ENCODE results near the gene PIWIL4.

Gene PIWIL4

DNA sequence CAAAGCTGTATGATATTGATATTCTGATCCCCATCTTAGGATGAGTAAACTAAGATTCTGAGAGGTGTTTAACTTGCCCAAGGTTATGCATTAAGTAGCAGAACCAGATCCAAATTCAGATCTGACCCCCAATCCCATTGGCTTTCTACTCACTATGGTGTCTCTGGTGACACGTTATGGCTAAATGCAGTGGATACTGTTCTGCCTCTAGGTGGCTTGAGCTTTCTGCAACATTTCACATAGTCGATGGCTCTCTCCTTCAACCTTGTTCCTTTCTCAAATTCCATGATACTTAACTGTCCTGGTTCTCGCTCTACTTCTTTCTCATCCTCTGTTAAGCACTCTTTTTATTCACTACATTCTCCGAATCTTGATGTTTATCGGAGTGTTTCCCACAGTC lies 45.5 kb upstream of the PIWIL4 start:
- H3K27ac ChIP-seq (ENCODE audit: low read length), result no peak overlapping the region
- H3K27me3 ChIP-seq (replicated peaks; ENCODE audit: insufficient read depth, low read length), result no peaks in the 10 kb centered on the region
- H3K9ac ChIP-seq (ENCODE audit: low read length), result no peak overlapping the region
- H3K4me3 ChIP-seq (ENCODE audit: low read length), result no peak overlapping the region
- H3K9me3 ChIP-seq (replicated peaks; ENCODE audit: insufficient read depth, low read length), result no peaks in the 10 kb centered on the region
- no peaks in the 10 kb centered on the region for H4K20me1 ChIP-seq (ENCODE audit: insufficient read depth, low read length)
- no peak overlapping the region for H3K4me2 ChIP-seq (ENCODE audit: low read depth, low read length)
- peaks cover 7% of the 10 kb centered on the region; the same call in 1 of the 2 replicates for H3F3A ChIP-seq (ENCODE audit: insufficient read depth, low read length)
- TF ChIP-seq EZH2 (optimal IDR thresholded peaks at IDR 0.05; ENCODE audit: low read depth, low read length) (no peak), EZH2phosphoT487 (IDR thresholded peaks at IDR 0.05; ENCODE audit: low read length) (no peak), CTCF (IDR thresholded peaks at IDR 0.05; ENCODE audit: low read length) (peak; percentile 29; the same call in 1 of the 2 replicates)
- H3K9me2 ChIP-seq (replicated peaks; ENCODE audit: insufficient read depth, low read length), result no peaks in the 10 kb centered on the region
- H3K79me2 ChIP-seq (ENCODE audit: low read length), result no peaks in the 10 kb centered on the region
- H3K4me1 ChIP-seq (ENCODE audit: low read length), result peaks cover 13% of the 10 kb centered on the region
- no peak for DNase-seq
- H3K36me3 ChIP-seq (replicated peaks; ENCODE audit: insufficient read depth, low read length), result no peaks in the 10 kb centered on the region
- no peak overlapping the region for H2AFZ ChIP-seq (ENCODE audit: low read length)

DNA sequence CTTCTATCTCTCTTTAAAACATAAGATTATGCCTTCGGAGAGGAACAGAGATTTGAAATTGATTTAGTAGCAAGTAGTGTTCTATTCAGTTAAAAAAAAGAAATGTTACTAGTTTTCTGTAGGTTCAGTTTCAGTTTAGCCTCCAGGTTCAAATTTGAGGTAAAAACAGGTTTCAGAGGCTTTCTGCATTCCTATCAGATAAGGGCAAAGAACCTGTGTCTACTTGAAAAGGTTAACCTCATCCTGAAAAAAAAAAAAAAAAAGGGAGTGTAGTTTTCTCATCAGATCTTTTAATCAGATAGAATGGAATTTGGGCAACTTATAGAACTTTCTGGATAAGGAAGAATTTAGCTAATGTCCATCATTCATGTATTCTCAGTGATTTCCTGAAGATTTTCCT lies 42.8 kb upstream of the PIWIL4 start:
- H3K79me2 ChIP-seq (ENCODE audit: low read length), result no peaks in the 10 kb centered on the region
- H2AFZ ChIP-seq (ENCODE audit: low read length), result no peak overlapping the region
- H3K27me3 ChIP-seq (replicated peaks; ENCODE audit: insufficient read depth, low read length), result no peaks in the 10 kb centered on the region
- no peaks in the 10 kb centered on the region for H3K9me2 ChIP-seq (replicated peaks; ENCODE audit: insufficient read depth, low read length)
- peak overlapping the region; percentile 40; the same call in 1 of the 2 replicates for H3K4me2 ChIP-seq (ENCODE audit: low read depth, low read length)
- H3K9ac ChIP-seq (ENCODE audit: low read length), result no peak overlapping the region
- no peak overlapping the region for H3K27ac ChIP-seq (ENCODE audit: low read length)
- peaks cover 7% of the 10 kb centered on the region; the same call in 1 of the 2 replicates for H3F3A ChIP-seq (ENCODE audit: insufficient read depth, low read length)
- no peak for TF ChIP-seq CTCF (IDR thresholded peaks at IDR 0.05; ENCODE audit: low read length)
- no peak for TF ChIP-seq EZH2 (optimal IDR thresholded peaks at IDR 0.05; ENCODE audit: low read depth, low read length)
- TF ChIP-seq EZH2phosphoT487 (IDR thresholded peaks at IDR 0.05; ENCODE audit: low read length), result no peak
- no peaks in the 10 kb centered on the region for H3K9me3 ChIP-seq (replicated peaks; ENCODE audit: insufficient read depth, low read length)
- H3K4me1 ChIP-seq (ENCODE audit: low read length), result peaks cover 13% of the 10 kb centered on the region
- H4K20me1 ChIP-seq (ENCODE audit: insufficient read depth, low read length), result no peaks in the 10 kb centered on the region
- H3K4me3 ChIP-seq (ENCODE audit: low read length), result no peak overlapping the region
- DNase-seq, result peak; percentile 71
- H3K36me3 ChIP-seq (replicated peaks; ENCODE audit: insufficient read depth, low read length), result no peaks in the 10 kb centered on the region

DNA sequence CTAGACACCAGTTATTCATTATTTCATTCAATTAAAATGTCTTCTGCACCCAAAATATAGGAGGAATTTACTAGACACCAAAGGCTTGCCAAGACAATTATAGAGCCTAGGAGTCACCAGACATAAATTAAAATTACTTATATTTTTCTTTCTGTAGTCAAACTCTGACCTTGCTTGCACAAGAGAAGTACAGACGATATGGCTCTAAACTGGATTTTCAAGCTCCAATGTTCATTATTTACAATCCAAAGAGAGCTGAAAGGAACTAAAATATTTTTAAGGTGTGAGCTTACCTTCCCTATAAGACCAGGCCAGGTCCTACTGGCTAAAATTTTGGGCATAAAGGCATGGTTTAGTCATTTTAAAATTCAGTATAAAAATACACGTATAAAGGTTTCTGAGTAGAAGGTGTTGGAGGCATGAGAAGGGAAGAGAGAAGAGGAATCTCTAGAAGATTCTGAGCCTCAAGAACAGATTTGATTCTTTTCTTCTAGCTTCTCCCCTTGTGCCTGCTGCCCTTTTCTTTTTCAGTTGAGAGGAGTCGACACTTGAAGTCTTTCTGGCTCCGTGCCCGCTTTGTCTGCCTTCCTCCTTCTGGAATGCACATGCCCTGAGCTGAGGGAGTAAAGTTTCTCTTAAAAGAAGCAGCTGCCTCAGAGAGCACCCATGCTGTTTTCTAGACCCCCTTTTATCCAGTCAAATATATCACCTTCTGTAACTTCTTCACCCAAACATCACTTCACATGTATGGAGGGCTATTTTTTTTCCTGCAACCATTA lies 41.4 kb upstream of the PIWIL4 start:
- Histone ChIP-seq H3K9me2 (replicated peaks; ENCODE audit: insufficient read depth, low read length) (no peaks in the 10 kb centered on the region), H3F3A (ENCODE audit: insufficient read depth, low read length) (peaks cover 7% of the 10 kb centered on the region; the same call in 1 of the 2 replicates), H3K36me3 (replicated peaks; ENCODE audit: insufficient read depth, low read length) (no peaks in the 10 kb centered on the region), H4K20me1 (ENCODE audit: insufficient read depth, low read length) (no peaks in the 10 kb centered on the region), H3K4me1 (ENCODE audit: low read length) (peaks cover 13% of the 10 kb centered on the region), H3K27me3 (replicated peaks; ENCODE audit: insufficient read depth, low read length) (no peaks in the 10 kb centered on the region), H3K9me3 (replicated peaks; ENCODE audit: insufficient read depth, low read length) (no peaks in the 10 kb centered on the region), H3K4me2 (ENCODE audit: low read depth, low read length) (no peak overlapping the region), H3K27ac (ENCODE audit: low read length) (no peak overlapping the region), H2AFZ (ENCODE audit: low read length) (no peak overlapping the region), H3K4me3 (ENCODE audit: low read length) (no peak overlapping the region), H3K79me2 (ENCODE audit: low read length) (no peaks in the 10 kb centered on the region), H3K9ac (ENCODE audit: low read length) (no peak overlapping the region)
- no peak for TF ChIP-seq EZH2phosphoT487 (IDR thresholded peaks at IDR 0.05; ENCODE audit: low read length)
- TF ChIP-seq CTCF (IDR thresholded peaks at IDR 0.05; ENCODE audit: low read length), result no peak
- TF ChIP-seq EZH2 (optimal IDR thresholded peaks at IDR 0.05; ENCODE audit: low read depth, low read length), result no peak
- DNase-seq, result no peak

All from MM.1S (cell line).